Caki2 (cell line): ENCODE data around the gene ZBED4. TPM values are rescaled to one million over a fixed set of nuclear protein-coding genes. Genes with fewer than 3 reads are reported as not detected.

Experiments used
- DNase-seq: peaks from one replicate; pipeline ENCODE4 v3.0.0-alpha.2; 2015; ENCODE audit warnings: low read depth
- in situ Hi-C: cut with HindIII; loops from 2 replicates; pipeline ENCODE4 v1.10.0; 2016; ENCODE audit warnings: low sequenced_read_pairs, low pct_unique_long_range_greater_than_20kb, mixed read lengths
- total RNA-seq: library from RNA; depleted of rRNA; stranded (reverse); fragments of >200 nt; shearing (Covaris generic); gene quantifications from 2 replicates; pipeline ENCODE4 v1.2.3, GENCODE V29; 2014; ENCODE audit warnings: low replicate concordance

ZBED4 gene
- total RNA-seq, 1 experiment from 2014 or later: 8.8 TPM

GRCh38 chr22:49869086-49869830, 15.6 kb downstream of the ZBED4 start:
- in situ Hi-C loops: no loop called here
- DNase-seq: no peak

- no peak for DNase-seq
- in situ Hi-C loops: no loop called here
Measured at GRCh38 chr22:49869845-49870712, 16.4 kb downstream of the ZBED4 start.

- DNase-seq: no peak
- in situ Hi-C loops: no loop called here
Measured at GRCh38 chr22:49871482-49871881, 17.8 kb downstream of the ZBED4 start.

- DNase-seq: no peak
- in situ Hi-C loops: no loop called here
Measured at GRCh38 chr22:49872347-49872746, 18.7 kb downstream of the ZBED4 start.

- DNase-seq: no peak
- in situ Hi-C loops: no loop called here
Measured at GRCh38 chr22:49873228-49873940, 19.7 kb downstream of the ZBED4 start.

- in situ Hi-C loops: no loop called here
- no peak for DNase-seq
Measured at GRCh38 chr22:49877642-49878041, 24.0 kb downstream of the ZBED4 start.

- DNase-seq: no peak
- in situ Hi-C loops: no loop called here
Measured at GRCh38 chr22:49878206-49878605, 24.6 kb downstream of the ZBED4 start.

- in situ Hi-C loops: no loop called here
Measured at GRCh38 chr22:49879871-49880270, 26.2 kb downstream of the ZBED4 start.

GRCh38 chr22:49880281-49880680, 26.6 kb downstream of the ZBED4 start:
- in situ Hi-C loops: no loop called here

More at GRCh38 chr22:49879871-49880270, 26.2 kb downstream of the ZBED4 start:
- no peak for DNase-seq

GRCh38 chr22:49881856-49882255, 28.2 kb downstream of the ZBED4 start:
- no peak for DNase-seq
- in situ Hi-C loops: no loop called here

More at GRCh38 chr22:49880281-49880680, 26.6 kb downstream of the ZBED4 start:
- no peak for DNase-seq

GRCh38 chr22:49882519-49883293, 29.1 kb downstream of the ZBED4 start:
- no peak for DNase-seq
- in situ Hi-C loops: no loop called here

- DNase-seq: no peak
- in situ Hi-C loops: no loop called here
Measured at GRCh38 chr22:49883294-49883640, 29.6 kb downstream of the ZBED4 start.

- in situ Hi-C loops: no loop called here
Measured at GRCh38 chr22:49884075-49884474, 30.4 kb downstream of the ZBED4 start.

GRCh38 chr22:49884503-49885260, 31.0 kb downstream of the ZBED4 start:
- in situ Hi-C loops: no loop called here

More at GRCh38 chr22:49884075-49884474, 30.4 kb downstream of the ZBED4 start:
- no peak for DNase-seq

GRCh38 chr22:49885281-49885680, 31.6 kb downstream of the ZBED4 start:
- DNase-seq: no peak
- in situ Hi-C loops: no loop called here

More at GRCh38 chr22:49884503-49885260, 31.0 kb downstream of the ZBED4 start:
- no peak for DNase-seq

- no peak for DNase-seq
- in situ Hi-C loops: no loop called here
Measured at GRCh38 chr22:49885881-49886280, 32.2 kb downstream of the ZBED4 start.

GRCh38 chr22:49886346-49887063, 32.9 kb downstream of the ZBED4 start:
- DNase-seq: no peak
- in situ Hi-C loops: no loop called here
